PC-3 (cell line): Measurements from ENCODE around the gene FAM163B.

Experiments
- CTCF ChIP-seq: fragments of 300-600 bp; sonication (generic); conservative IDR thresholded peaks from 2 replicates; pipeline ENCODE4 v1.5.1; 2017; ENCODE audit warnings: antibody characterized with exemption, low read depth, mild to moderate bottlenecking, low read length
- EZH2 ChIP-seq: fragments of 300-600 bp; sonication (generic); IDR thresholded peaks from one replicate; pipeline ENCODE4 v1.6.1; 2017; ENCODE audit warnings: antibody characterized with exemption, mild to moderate bottlenecking, low read length; ENCODE audit not compliant: unreplicated experiment
- EZH2phosphoT487 ChIP-seq: fragments of 300-600 bp; sonication (generic); IDR thresholded peaks from 2 replicates; pipeline ENCODE4 v1.6.1; 2018; ENCODE audit warnings: mild to moderate bottlenecking, antibody characterized with exemption, low read length, borderline replicate concordance

GRCh38 chr9:133538176-133538575 is 71.0 kb downstream of the FAM163B start:
- TF ChIP-seq CTCF (no peak), EZH2 (no peak), EZH2phosphoT487 (no peak)
